HG03432 (cell line): ENCODE data around the gene MESD.

Source experiments
- ATAC-seq: cut with Tn5 transposase; IDR thresholded peaks from one replicate; pipeline ENCODE4 v1.9.1; 2021; ENCODE audit warnings: mild to moderate bottlenecking, moderate library complexity; ENCODE audit not compliant: unreplicated experiment

Gene MESD

GRCh38 chr15:81015621-81016488, 26.2 kb upstream of the MESD start:
- no peak for ATAC-seq

DNA sequence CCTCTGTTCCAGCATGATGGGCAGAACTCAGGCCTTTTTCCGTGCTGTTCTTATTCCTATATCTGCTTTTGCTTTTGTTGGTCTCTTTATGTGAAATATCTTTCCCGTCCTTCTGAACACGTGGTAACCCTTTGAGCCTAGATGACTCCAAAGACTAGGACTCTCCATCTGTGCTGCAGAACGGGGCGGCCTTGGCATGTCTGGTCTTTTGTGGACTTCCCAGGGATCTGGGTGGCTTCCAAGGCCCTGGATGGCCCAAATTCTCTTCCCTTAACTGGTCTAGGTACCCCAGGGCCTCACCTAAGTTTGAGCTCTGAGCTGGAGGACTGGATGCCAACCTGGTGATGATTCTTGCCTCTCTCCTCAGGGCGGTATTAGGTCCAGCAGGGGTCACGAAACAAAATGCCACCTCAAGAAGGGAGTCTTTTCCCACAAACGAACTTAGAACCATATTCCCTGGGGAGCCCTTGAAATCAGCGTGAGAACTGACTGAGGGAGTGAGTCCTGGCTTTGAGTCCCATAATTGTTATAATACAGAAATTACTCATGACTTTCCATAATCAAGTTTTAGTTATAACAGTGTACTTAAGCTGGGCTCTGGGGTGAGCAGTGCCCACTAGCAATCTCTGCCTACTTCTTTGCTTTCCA, 25.0 kb upstream of the MESD start:
- ATAC-seq, result no peak

GRCh38 chr15:81013396-81013929, 23.8 kb upstream of the MESD start:
- no peak for ATAC-seq

- no peak for ATAC-seq
Observed at GRCh38 chr15:81012588-81012987, 23.0 kb upstream of the MESD start.

GRCh38 chr15:81011593-81011992, 22.0 kb upstream of the MESD start:
- no peak for ATAC-seq

GRCh38 chr15:81010086-81010485, 20.5 kb upstream of the MESD start:
- no peak for ATAC-seq

GRCh38 chr15:81008312-81008711, 18.7 kb upstream of the MESD start:
- ATAC-seq, result no peak

GRCh38 chr15:81007428-81008064, 17.9 kb upstream of the MESD start:
- no peak for ATAC-seq

DNA sequence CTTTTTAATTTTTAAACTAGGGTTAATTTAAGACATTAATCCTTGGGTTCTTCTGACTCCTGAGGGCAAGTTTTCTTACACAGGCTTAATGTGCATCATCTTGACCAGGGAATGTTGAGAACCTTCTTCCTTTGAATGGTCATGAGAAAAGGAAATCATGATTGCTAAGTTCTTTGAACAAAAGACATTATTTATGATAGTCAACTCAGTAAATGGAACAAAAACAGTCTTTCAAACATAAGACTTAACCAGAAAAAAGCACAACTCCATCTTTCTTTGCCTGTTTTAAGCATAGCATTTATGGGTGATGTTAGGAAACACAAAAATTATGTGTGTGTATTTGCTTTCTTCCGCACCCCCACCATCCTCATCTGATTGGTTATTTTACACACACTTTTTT, 16.5 kb upstream of the MESD start:
- no peak for ATAC-seq

- ATAC-seq, result no peak
Observed at GRCh38 chr15:81003097-81003350, 13.4 kb upstream of the MESD start.

GRCh38 chr15:81002331-81003096, 12.9 kb upstream of the MESD start:
- ATAC-seq, result no peak

GRCh38 chr15:81002009-81002330, 12.4 kb upstream of the MESD start:
- ATAC-seq, result no peak

- ATAC-seq, result peak; percentile 39
Observed at GRCh38 chr15:81001152-81002008, 11.8 kb upstream of the MESD start.

DNA sequence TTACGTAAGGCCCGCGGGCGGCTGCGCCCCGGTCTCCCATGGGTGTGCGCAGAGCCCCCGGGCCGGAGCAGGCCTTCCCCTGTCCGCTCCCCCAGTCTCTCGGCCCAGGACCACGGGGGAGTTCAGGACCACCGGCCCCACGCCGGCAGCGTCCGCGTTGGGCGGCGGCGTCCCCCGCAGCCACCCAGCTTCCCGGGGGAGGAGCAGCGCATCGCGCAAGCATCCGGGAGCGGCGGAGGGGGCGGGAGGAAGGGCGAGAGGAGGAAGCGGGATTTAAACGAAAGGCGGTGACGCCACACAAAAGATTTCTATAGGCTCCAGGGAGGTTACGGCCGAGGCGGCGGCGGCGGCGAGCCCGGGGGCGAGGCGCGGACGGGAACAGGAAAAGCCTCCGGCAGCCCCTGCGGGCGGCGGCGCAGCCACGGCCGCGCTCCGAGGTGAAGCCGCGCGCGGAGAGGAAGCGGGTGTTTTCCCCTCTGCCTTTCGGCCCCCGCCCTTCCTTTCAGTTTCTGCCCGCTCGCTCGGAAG, 11.1 kb upstream of the MESD start, which contains the start of gene TLNRD1:
TSS of gene TLNRD1 (plus strand) at position 300 of the 528 bp plus-strand sequence. CDS start 1,349 bp downstream, outside the sequence.
- ATAC-seq, result peak; percentile 60

GRCh38 chr15:81000144-81000623, 10.6 kb upstream of the MESD start:
- ATAC-seq, result no peak

DNA sequence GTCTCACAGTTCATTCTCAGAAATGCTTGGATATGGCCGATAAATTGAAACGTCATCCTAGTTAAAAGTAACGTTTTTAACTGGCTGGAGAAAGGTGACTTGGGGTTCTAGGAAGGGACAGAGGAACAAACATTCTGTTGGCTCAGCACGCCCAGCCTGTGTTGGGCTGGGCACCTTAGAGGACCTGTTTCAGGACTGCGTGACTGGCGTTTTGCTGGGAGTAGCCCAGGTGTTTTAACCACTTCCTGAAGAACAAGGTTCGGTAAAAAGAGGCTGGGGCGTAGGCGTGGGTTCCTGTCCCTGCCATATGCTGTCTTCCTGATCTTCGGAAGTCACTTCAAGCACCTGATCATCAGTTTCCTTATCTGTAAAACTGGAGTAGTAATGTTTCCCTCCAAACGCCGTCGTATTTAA, 10.0 kb upstream of the MESD start:
- peak; percentile 21 for ATAC-seq

DNA sequence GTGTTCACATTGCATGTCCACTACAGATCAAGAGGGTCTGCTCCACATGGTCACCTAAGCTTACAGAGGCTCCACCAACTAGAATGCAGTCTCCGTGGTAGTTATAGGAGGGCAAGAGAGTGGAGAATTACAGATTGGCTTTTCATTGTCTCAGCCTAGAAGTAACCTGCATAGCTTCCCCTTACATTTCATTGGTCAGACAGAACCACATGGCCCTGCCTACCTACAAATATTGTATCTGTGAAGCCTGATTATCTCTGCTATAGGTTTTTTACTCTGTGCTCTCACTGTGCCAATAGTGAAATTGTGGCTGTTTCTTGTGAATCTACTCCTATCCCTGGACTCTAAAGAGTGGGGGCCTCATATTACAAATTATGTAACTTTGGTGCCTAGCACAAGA, 8.6 kb upstream of the MESD start:
- ATAC-seq, result no peak

GRCh38 chr15:80997692-80998091, 8.1 kb upstream of the MESD start:
- ATAC-seq, result no peak

DNA sequence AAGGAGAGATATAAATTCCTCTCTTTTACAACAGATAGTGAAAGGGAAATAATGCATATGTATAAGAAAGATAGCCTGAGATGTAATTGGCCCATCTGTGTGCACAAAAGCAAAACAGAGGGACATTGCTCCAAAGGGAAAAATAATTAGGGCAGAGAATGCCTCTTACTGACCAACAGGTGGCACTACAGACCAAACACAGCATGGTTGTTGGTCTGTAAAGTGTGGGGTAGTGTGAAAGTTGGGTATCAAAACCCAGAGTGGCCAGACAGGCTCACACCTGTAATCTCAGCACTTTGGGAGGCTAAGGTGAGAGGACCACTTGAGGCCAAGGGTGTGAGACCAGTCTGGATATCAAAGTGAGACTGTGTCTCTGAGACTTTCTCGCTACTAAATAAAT, 6.6 kb upstream of the MESD start:
- ATAC-seq, result no peak

GRCh38 chr15:80992441-80992840, 2.8 kb upstream of the MESD start:
- no peak for ATAC-seq
